ENCODE data around the gene ZNF212. TPM values are rescaled to one million over a fixed set of nuclear protein-coding genes. Genes with fewer than 3 reads are reported as not detected.
"Not testable (repeated sequence)": the region's sequence is repeated elsewhere in the genome, so short reads cannot be mapped to it uniquely, and the experiment has no call there.

ZNF212 gene
- total RNA-seq, 1 experiment from 2014 or later, result 9.7 TPM

DNA sequence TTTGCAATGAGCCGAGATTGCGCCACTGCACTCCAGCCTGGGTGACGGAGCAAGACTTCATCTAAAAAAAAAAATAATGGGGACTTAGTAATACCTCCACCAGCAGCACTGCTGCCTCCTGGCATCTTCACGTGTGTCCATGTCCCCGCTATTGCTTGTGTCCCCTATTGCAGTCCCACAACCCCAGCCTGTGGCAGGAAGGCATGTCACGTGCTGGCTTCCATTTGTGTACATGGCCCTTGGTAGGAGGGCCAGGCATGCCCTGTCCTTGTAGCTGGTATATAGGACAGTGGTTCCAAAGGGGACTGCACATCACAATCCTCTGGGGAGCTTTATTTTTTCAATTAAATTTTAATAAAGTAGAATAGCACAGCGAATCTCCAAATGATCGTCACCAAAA, 28.3 kb downstream of the ZNF212 start:
- Histone ChIP-seq H3K4me3 (ENCODE audit: low read length) (no peak overlapping the region), H3K27ac (ENCODE audit: low read length) (no peak overlapping the region), H3K36me3 (ENCODE audit: low read depth, low read length) (no peaks in the 10 kb centered on the region; the same call in 1 of the 2 replicates), H2AFZ (ENCODE audit: low read length) (no peak overlapping the region), H3K9me2 (replicated peaks; ENCODE audit: low read length) (no peaks in the 10 kb centered on the region), H3F3A (ENCODE audit: low read length, unreplicated experiment) (no peaks in the 10 kb centered on the region), H3K4me1 (ENCODE audit: insufficient read depth, low read length) (peaks cover 2% of the 10 kb centered on the region), H3K79me2 (ENCODE audit: low read length) (peaks cover 15% of the 10 kb centered on the region; the same call in 1 of the 2 replicates), H3K4me2 (ENCODE audit: low read length) (no peak overlapping the region), H4K20me1 (ENCODE audit: low read length) (no peaks in the 10 kb centered on the region), H3K27me3 (ENCODE audit: low read length) (no peaks in the 10 kb centered on the region), H3K9me3 (ENCODE audit: low read length) (no peaks in the 10 kb centered on the region), H3K9ac (ENCODE audit: low read length) (no peak overlapping the region)
- ChIA-PET CTCF (no interaction called here), POLR2A (ENCODE audit: unreplicated experiment) (no interaction called here)
- intact Hi-C loops (cut with micrococcal nuclease), result no loop called here
- DNase-seq (no peak), ATAC-seq (no peak)
- TF ChIP-seq EZH2phosphoT487 (IDR thresholded peaks at IDR 0.05; ENCODE audit: borderline replicate concordance, low read length), result no peak
- TF ChIP-seq, protein P1, sequence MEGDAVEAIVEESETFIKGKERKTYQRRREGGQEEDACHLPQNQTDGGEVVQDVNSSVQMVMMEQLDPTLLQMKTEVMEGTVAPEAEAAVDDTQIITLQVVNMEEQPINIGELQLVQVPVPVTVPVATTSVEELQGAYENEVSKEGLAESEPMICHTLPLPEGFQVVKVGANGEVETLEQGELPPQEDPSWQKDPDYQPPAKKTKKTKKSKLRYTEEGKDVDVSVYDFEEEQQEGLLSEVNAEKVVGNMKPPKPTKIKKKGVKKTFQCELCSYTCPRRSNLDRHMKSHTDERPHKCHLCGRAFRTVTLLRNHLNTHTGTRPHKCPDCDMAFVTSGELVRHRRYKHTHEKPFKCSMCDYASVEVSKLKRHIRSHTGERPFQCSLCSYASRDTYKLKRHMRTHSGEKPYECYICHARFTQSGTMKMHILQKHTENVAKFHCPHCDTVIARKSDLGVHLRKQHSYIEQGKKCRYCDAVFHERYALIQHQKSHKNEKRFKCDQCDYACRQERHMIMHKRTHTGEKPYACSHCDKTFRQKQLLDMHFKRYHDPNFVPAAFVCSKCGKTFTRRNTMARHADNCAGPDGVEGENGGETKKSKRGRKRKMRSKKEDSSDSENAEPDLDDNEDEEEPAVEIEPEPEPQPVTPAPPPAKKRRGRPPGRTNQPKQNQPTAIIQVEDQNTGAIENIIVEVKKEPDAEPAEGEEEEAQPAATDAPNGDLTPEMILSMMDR (conservative IDR thresholded peaks at IDR 0.05; ENCODE audit: low read depth, low read length), result no peak
- no peak for TF ChIP-seq EZH2 (IDR thresholded peaks at IDR 0.05; ENCODE audit: low read length, unreplicated experiment)
- no TSS peak for BruUV-seq (replicated peaks)

DNA sequence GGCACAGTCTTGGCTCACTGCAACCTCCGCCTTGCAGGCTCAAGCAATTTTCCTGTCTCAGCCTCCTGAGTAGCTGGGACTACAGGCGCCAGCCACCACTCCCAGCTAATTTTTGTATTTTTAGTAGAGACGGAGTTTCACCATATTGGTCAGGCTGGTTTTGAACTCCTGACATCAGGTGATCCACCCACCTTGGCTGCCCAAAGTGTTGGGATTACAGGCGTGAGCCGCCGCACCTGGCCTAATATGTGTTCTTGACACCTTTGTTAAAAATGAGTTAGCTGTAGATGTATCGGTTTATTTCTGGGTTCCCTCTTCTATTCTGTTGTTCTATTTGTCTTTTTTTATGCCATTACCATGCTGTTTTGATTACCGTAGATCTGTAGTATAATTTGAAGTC, 35.0 kb downstream of the ZNF212 start:
- H3K27me3 ChIP-seq (ENCODE audit: low read length); CTCF ChIA-PET; H2AFZ ChIP-seq (ENCODE audit: low read length); H3K9ac ChIP-seq (ENCODE audit: low read length); H3K27ac ChIP-seq (ENCODE audit: low read length); POLR2A ChIA-PET (ENCODE audit: unreplicated experiment); intact Hi-C loops (cut with micrococcal nuclease); H3K4me3 ChIP-seq (ENCODE audit: low read length); BruUV-seq (replicated peaks); H3K4me1 ChIP-seq (ENCODE audit: insufficient read depth, low read length); H3K36me3 ChIP-seq (ENCODE audit: low read depth, low read length); ATAC-seq; H3K79me2 ChIP-seq (ENCODE audit: low read length); DNase-seq; H3K9me3 ChIP-seq (ENCODE audit: low read length); H3K9me2 ChIP-seq (replicated peaks; ENCODE audit: low read length); H4K20me1 ChIP-seq (ENCODE audit: low read length); H3F3A ChIP-seq (ENCODE audit: low read length, unreplicated experiment); H3K4me2 ChIP-seq (ENCODE audit: low read length): not testable (repeated sequence)

DNA sequence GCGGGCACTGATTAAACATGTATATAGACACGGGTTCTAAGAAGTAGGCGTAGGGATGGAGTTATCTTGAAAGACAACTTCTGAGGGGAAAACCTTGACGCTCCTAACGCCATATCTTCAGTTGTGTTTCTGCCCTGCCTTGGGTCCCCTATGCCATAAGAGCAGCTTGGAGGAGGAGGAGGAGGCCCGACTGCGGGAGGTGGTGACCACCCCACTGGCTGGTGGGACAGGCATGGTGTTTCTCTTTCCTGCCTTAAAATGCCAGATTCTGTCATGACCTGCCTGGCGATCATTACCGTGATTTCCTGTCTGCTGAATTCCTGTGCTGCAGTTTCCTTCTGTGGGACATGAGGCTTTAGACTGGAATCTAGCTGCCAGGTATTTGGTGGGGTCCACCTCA, 38.4 kb downstream of the ZNF212 start:
- CTCF ChIA-PET, result no interaction called here

More for the DNA sequence above, 38.4 kb downstream of the ZNF212 start:
- no peaks in the 10 kb centered on the region for H3K9me2 ChIP-seq (replicated peaks; ENCODE audit: low read length)
- H3K9me3 ChIP-seq (ENCODE audit: low read length), result no peaks in the 10 kb centered on the region
- H3K9ac ChIP-seq (ENCODE audit: low read length), result no peak overlapping the region
- BruUV-seq (replicated peaks), result no TSS peak
- POLR2A ChIA-PET (ENCODE audit: unreplicated experiment), result no interaction called here
- DNase-seq, result no peak
- H4K20me1 ChIP-seq (ENCODE audit: low read length), result no peaks in the 10 kb centered on the region
- TF ChIP-seq EZH2 (IDR thresholded peaks at IDR 0.05; ENCODE audit: low read length, unreplicated experiment) (no peak), EZH2phosphoT487 (IDR thresholded peaks at IDR 0.05; ENCODE audit: borderline replicate concordance, low read length) (no peak)
- TF ChIP-seq, protein P1 (conservative IDR thresholded peaks at IDR 0.05; ENCODE audit: low read depth, low read length), result no peak
- no peaks in the 10 kb centered on the region for H3K4me1 ChIP-seq (ENCODE audit: insufficient read depth, low read length)
- H3K27ac ChIP-seq (ENCODE audit: low read length), result no peak overlapping the region
- H3K27me3 ChIP-seq (ENCODE audit: low read length), result no peaks in the 10 kb centered on the region
- peaks cover 3% of the 10 kb centered on the region; the same call in 1 of the 2 replicates for H3K36me3 ChIP-seq (ENCODE audit: low read depth, low read length)
- H2AFZ ChIP-seq (ENCODE audit: low read length), result no peak overlapping the region
- H3K4me3 ChIP-seq (ENCODE audit: low read length), result no peak overlapping the region
- H3K4me2 ChIP-seq (ENCODE audit: low read length), result no peak overlapping the region
- H3K79me2 ChIP-seq (ENCODE audit: low read length), result no peaks in the 10 kb centered on the region
- ATAC-seq, result no peak
- intact Hi-C loops (cut with micrococcal nuclease), result no loop called here
- no peaks in the 10 kb centered on the region for H3F3A ChIP-seq (ENCODE audit: low read length, unreplicated experiment)

Data from PC-3 (cell line).